ENCODE measurements around the gene GPBAR1.

GRCh38 chr2:218281449-218281848 lies 20.6 kb downstream of the GPBAR1 start:
- TF ChIP-seq, protein P1, sequence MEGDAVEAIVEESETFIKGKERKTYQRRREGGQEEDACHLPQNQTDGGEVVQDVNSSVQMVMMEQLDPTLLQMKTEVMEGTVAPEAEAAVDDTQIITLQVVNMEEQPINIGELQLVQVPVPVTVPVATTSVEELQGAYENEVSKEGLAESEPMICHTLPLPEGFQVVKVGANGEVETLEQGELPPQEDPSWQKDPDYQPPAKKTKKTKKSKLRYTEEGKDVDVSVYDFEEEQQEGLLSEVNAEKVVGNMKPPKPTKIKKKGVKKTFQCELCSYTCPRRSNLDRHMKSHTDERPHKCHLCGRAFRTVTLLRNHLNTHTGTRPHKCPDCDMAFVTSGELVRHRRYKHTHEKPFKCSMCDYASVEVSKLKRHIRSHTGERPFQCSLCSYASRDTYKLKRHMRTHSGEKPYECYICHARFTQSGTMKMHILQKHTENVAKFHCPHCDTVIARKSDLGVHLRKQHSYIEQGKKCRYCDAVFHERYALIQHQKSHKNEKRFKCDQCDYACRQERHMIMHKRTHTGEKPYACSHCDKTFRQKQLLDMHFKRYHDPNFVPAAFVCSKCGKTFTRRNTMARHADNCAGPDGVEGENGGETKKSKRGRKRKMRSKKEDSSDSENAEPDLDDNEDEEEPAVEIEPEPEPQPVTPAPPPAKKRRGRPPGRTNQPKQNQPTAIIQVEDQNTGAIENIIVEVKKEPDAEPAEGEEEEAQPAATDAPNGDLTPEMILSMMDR (conservative IDR thresholded peaks at IDR 0.05; ENCODE audit: low read depth, low read length) = no peak
- no peak for TF ChIP-seq EZH2 (IDR thresholded peaks at IDR 0.05; ENCODE audit: borderline replicate concordance, low read depth, low read length, poor library complexity, severe bottlenecking)

All from A673 (cell line).